Bronchial smooth muscle cell (primary cell): ENCODE data around the gene CPZ. TPM values are rescaled to one million over a fixed set of nuclear protein-coding genes. Genes with fewer than 3 reads are reported as not detected.

Experiments used
- total RNA-seq: library from RNA; depleted of rRNA; stranded (reverse); fragments of >200 nt; gene quantifications from 2 replicates; pipeline ENCODE4 v1.2.1, GENCODE V29; 2014

Gene CPZ
- 6.8 and 12.2 TPM in 2 replicates for total RNA-seq

GRCh38 chr4:8592366-8593263 is at the start of gene CPZ:
Gene CPZ, plus strand, starts transcription at chr4:8592765. Its CDS starts 69 bp downstream, at chr4:8592834.

DNA sequence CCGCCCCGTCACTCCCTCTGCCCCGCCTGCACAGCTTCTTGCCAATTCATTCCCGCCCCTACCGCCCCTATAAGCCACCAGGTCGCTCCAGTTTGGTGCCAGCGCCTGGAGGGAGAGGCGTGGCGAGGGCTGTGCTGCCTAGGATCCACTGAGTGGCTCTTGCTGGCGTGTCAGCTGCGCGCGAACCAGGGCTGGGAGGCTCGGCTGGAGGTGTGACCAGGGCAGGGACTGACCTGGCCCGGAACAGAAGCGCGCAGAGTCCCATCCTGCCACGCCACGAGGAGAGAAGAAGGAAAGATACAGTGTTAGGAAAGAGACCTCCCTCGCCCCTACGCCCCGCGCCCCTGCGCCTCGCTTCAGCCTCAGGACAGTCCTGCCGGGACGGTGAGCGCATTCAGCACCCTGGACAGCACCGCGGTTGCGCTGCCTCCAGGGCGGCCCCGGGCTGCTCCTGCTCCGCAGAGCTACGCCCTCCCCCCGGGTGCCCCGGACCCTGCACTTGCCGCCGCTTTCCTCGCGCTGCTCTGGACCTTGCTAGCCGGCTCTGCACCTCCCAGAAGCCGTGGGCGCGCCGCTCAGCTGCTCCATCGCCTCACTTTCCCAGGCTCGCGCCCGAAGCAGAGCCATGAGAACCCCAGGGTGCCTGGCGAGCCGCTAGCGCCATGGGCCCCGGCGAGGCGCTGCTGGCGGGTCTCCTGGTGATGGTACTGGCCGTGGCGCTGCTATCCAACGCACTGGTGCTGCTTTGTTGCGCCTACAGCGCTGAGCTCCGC is 12.1 kb upstream of the CPZ start, which contains the start of gene GPR78:
Gene GPR78, plus strand, starts transcription at position 72 of the 773 bp plus-strand sequence. Its CDS starts 591 bp downstream, at position 663.

Other genes with a start within 250 kb of the CPZ start
- gene ACOX3, start 152.0 kb upstream of the CPZ start, total RNA-seq: 24.6 and 26.0 TPM in 2 replicates
- gene TRMT44, start 152.0 kb upstream of the CPZ start, total RNA-seq: 7.3 and 8.4 TPM in 2 replicates
- 0.63 and 1.1 TPM in 2 replicates for gene GPR78, start 12.4 kb upstream of the CPZ start, total RNA-seq